ENCODE measurements around the gene MYO5C.

DNA sequence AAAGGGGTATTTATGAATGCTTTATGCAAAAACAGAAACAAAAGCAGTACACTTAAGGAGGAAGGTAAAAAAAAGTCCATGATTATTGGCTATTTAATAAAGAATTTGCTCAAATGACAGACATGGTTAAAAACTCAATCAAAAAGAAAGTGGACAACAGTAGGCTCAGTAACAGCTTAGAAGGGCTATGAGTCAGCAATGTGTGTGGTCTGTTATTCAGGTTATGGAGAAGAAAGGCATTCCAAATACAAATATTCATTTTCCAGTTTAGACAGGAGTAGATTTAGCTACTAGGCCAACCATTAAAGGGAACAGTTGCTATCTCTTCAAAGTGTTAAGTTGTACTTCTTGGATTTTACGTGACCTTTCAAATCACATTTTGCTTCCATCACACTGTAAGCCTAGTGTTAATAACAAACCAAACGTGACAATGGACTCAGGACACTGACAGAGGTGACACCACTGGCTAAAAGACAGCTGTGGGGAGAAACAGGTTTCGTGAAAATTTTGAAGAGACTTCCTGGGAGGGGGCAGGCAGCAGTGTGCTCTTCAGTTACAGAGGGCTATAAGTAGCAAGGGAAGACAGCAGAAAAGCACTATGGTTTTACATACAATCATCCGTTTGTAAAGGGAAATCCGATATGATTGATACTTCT is 41.7 kb upstream of the MYO5C start:
- TF ChIP-seq POLR2A (IDR thresholded peaks at IDR 0.05; ENCODE audit: low read depth, low read length) (no peak), RAD21 (IDR thresholded peaks at IDR 0.05; ENCODE audit: low read length) (no peak), MAFK (IDR thresholded peaks at IDR 0.05; ENCODE audit: low read depth, low read length) (no peak)
